Brain microvascular endothelial cell (primary cell): ENCODE results near the gene AK5.
A peak's percentile ranks its signal among the peaks of the same experiment; 100 is the strongest.

Experiments
- DNase-seq: peaks from one replicate; pipeline ENCODE4 v3.0.0-alpha.2; 2020
- H3K27ac ChIP-seq: fragments of 250-450 bp; sonication (Bioruptor Pico); 2 replicates; pipeline ENCODE4 v1.5.1; 2020; ENCODE audit warnings: mild to moderate bottlenecking, moderate library complexity
- H3K27me3 ChIP-seq: fragments of 250-450 bp; sonication (Bioruptor Pico); replicated peaks from 2 replicates; pipeline ENCODE4 v1.5.1; 2020; ENCODE audit warnings: mild to moderate bottlenecking
- H3K36me3 ChIP-seq: fragments of 250-450 bp; sonication (Bioruptor Pico); replicated peaks from 2 replicates; pipeline ENCODE4 v1.5.1; 2020; ENCODE audit warnings: mild to moderate bottlenecking
- H3K4me3 ChIP-seq: 2 replicates; pipeline ENCODE4 v1.5.1; 2011; ENCODE audit warnings: low read depth, mild to moderate bottlenecking, control low read depth, low read length, moderate library complexity
- in situ Hi-C: cut with HindIII; loops from 2 replicates; pipeline ENCODE4 v1.10.0; 2017; ENCODE audit warnings: low sequenced_read_pairs, low pct_ligation_motif_present
- TF ChIP-seq, protein P1 (sequence below): IDR thresholded peaks from 2 replicates; pipeline ENCODE4 v1.5.1; 2011; ENCODE audit warnings: low read depth, mild to moderate bottlenecking, moderate library complexity, low read length, control low read depth, inconsistent platforms; ENCODE audit errors: missing control alignments

AK5 gene

DNA sequence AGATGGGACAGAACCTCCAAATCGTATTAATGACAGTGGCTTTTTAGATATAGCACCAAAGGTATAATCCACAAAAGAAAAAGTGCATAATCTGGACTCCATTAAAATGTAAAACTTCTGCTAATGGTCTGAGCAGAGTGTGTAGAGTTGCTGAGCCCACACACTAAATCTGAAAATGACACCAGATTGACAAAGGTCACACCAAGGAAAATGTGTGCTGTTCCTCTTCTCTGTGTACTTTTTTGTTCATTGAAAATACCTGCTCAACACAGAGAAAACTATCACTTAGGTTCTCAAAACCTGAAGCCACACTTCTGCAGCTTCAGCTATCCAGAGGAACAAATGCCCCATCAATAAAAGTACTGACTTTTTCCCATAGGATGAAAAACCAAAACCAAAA is 146.2 kb downstream of the AK5 start:
- TF ChIP-seq, protein P1, sequence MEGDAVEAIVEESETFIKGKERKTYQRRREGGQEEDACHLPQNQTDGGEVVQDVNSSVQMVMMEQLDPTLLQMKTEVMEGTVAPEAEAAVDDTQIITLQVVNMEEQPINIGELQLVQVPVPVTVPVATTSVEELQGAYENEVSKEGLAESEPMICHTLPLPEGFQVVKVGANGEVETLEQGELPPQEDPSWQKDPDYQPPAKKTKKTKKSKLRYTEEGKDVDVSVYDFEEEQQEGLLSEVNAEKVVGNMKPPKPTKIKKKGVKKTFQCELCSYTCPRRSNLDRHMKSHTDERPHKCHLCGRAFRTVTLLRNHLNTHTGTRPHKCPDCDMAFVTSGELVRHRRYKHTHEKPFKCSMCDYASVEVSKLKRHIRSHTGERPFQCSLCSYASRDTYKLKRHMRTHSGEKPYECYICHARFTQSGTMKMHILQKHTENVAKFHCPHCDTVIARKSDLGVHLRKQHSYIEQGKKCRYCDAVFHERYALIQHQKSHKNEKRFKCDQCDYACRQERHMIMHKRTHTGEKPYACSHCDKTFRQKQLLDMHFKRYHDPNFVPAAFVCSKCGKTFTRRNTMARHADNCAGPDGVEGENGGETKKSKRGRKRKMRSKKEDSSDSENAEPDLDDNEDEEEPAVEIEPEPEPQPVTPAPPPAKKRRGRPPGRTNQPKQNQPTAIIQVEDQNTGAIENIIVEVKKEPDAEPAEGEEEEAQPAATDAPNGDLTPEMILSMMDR = no peak
- no peak for DNase-seq
- in situ Hi-C loops = no loop called here
- Histone ChIP-seq H3K27ac (no peak overlapping the region), H3K4me3 (no peak overlapping the region), H3K36me3 (no peaks in the 10 kb centered on the region), H3K27me3 (no peaks in the 10 kb centered on the region)

DNA sequence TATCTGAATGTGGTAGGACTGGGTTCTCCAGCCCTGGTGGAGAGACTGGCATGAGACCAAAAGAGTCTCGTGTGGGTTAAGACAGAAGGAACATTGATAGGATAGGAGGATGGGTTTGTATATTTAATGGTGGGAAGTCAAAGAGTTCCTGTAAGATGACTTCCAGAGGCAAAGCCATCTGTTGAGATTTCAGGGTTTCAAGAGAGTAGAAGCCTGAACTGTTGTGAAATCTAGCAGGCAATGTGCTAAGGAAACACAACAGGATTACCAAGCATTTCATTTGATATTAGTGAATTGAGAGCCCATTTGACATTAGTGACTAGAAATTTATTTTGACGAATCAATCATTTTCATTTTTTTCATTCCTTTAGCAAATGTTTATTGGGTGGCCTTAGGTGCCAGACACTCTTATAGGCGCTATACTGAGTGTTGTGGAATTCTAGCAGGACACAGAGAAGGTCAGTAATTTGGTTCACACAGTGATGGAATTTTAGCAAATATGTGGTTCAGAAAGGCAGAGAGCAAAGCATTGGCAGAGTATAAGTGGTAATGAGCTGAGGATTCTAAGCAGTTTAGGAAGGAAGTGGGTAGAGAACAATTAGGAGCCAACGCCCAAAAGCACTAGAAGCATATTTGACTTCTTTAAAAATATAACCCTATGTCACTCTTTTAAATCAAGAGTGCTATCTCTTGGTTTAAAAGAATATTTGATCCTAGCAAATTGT is 149.3 kb downstream of the AK5 start:
- Histone ChIP-seq H3K36me3 (no peaks in the 10 kb centered on the region), H3K4me3 (no peak overlapping the region), H3K27me3 (no peaks in the 10 kb centered on the region), H3K27ac (no peak overlapping the region)
- TF ChIP-seq, protein P1 = no peak
- in situ Hi-C loops = no loop called here
- no peak for DNase-seq

DNA sequence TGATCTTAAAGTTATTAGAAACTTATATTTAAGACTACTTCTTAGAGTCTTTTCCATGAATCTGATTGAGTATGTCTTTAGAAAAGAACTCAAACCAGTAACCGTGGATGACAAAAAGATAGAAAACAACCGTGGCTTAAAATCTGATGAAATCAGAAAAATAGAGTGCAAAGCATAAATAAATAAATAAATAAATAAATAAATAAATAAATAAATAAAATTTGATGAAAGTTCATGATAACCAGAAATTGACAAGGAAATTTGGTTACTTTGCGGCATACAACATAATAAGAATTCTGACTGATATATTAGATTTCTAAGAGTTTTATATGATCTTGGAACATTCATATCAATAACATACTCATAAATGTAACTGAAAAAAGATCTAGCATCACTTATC is 152.1 kb downstream of the AK5 start:
- no peak overlapping the region for H3K4me3 ChIP-seq
- TF ChIP-seq, protein P1 = no peak
- H3K36me3 ChIP-seq = no peaks in the 10 kb centered on the region
- H3K27me3 ChIP-seq = no peaks in the 10 kb centered on the region
- in situ Hi-C loops = no loop called here
- no peak for DNase-seq
- no peak overlapping the region for H3K27ac ChIP-seq

DNA sequence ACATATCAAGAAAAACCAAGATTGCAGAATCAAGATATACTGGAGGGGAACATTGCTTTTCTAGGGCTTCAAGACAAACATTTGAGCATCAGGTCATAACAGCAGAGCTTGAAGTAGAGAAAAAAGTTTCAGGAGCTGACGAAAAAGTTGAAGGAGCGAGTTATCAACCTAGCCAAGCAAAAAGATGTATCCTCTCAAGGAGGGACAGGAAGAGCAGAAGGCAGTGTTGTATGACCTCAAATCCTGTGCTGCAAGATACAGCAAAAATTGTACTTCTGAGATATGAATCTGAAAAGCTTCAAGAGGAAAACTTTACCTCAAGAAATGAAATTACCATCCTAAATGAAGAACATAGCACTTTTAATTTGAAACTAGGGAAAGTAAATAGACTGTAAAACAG is 153.1 kb downstream of the AK5 start:
- no peaks in the 10 kb centered on the region for H3K36me3 ChIP-seq
- no peak overlapping the region for H3K4me3 ChIP-seq
- H3K27ac ChIP-seq = no peak overlapping the region
- H3K27me3 ChIP-seq = no peaks in the 10 kb centered on the region
- in situ Hi-C loops = no loop called here
- DNase-seq = no peak
- TF ChIP-seq, protein P1 = no peak

DNA sequence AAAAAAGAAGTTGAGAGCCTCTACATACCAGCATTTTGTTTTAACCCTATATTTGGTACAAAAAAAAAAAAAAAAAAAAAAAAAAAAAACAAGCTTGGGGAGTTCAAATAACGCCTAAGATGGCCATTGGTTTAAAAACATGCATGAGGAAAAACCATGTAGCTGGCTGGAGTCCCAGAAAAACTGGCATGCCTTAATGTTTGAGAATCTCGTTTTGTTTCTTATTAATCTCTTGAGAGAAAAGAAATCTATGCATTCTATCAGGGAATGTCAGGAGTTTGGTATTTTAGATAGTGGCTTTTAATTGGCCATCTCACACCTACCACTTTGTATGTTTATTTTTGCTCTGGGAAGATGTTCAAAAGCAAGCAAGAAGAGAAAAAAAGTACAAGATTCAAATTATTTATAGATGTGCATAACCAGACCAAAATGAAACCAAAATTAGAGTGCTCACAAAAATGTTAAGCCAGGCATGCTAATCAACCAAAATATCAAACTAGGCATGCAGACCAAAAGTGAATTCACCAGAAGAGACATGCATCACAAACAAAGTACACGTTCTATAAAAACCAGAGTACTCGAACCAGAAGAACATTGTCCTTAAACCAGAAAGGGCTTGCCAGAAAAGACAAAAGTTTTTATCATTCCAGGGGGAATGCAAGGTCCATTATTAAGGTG is 156.6 kb downstream of the AK5 start:
- H3K27me3 ChIP-seq = no peaks in the 10 kb centered on the region
- no peak overlapping the region for H3K4me3 ChIP-seq
- DNase-seq = peak; percentile 73
- H3K36me3 ChIP-seq = no peaks in the 10 kb centered on the region
- TF ChIP-seq, protein P1 = no peak
- H3K27ac ChIP-seq = no peak overlapping the region
- in situ Hi-C loops = no loop called here
